Upper lobe of right lung (tissue), 1 donor: Measurements from ENCODE around the gene AMIGO3. TPM values are rescaled to one million over a fixed set of nuclear protein-coding genes. Genes with fewer than 3 reads are reported as not detected.

Experiments used
- ATAC-seq: fragments of 200-7000 bp; cut with Tn5 transposase; one replicate; pipeline ENCODE4 v1.9.1; 2020; ENCODE audit warnings: mild to moderate bottlenecking, moderate library complexity
- DNase-seq: peaks from one replicate; pipeline ENCODE4 v3.0.0-alpha.2; 2020
- H3K27ac ChIP-seq: fragments of 200-600 bp; one replicate; pipeline ENCODE4 v1.8.0; 2022
- H3K27me3 ChIP-seq: fragments of 200-600 bp; one replicate; pipeline ENCODE4 v1.8.0; 2022; ENCODE audit warnings: mild to moderate bottlenecking
- H3K36me3 ChIP-seq: fragments of 200-600 bp; one replicate; pipeline ENCODE4 v1.8.0; 2022
- H3K4me1 ChIP-seq: fragments of 200-600 bp; one replicate; pipeline ENCODE4 v1.8.0; 2022
- H3K4me3 ChIP-seq: fragments of 200-600 bp; one replicate; pipeline ENCODE4 v1.8.0; 2022; ENCODE audit warnings: mild to moderate bottlenecking
- H3K9me3 ChIP-seq: fragments of 200-600 bp; one replicate; pipeline ENCODE4 v1.8.0; 2022
- intact Hi-C: fragments of 100-400 bp; cut with DNase I; formaldehyde crosslinking; loops from one replicate; pipeline ENCODE4 v1.11.0; 2022
- total RNA-seq: library from RNA; stranded (reverse); fragmentation: NEBNext Ultra II Directional; extraction: Animal tissue kit (Norgen Biotek cat#: 25700); gene quantifications from one replicate; pipeline ENCODE4 v1.2.1, GENCODE V29; 2021
- TF ChIP-seq, protein P1 (sequence below): fragments of 200-600 bp; IDR thresholded peaks from one replicate; pipeline ENCODE4 v1.8.0; 2022; ENCODE audit warnings: antibody characterized with exemption
- donor health status: DM: no; HTN: yes; CAD: no; lungs with severe emphysema.

Gene AMIGO3
- total RNA-seq, 1 donor from 2014 or later, result 0.26 TPM

GRCh38 chr3:49723628-49724551, 4.4 kb upstream of the AMIGO3 start, which contains the start of gene GMPPB:
Gene GMPPB (minus strand): TSS chr3:49723951. CDS start chr3:49723726, 225 bp downstream.
- TF ChIP-seq, protein P1, sequence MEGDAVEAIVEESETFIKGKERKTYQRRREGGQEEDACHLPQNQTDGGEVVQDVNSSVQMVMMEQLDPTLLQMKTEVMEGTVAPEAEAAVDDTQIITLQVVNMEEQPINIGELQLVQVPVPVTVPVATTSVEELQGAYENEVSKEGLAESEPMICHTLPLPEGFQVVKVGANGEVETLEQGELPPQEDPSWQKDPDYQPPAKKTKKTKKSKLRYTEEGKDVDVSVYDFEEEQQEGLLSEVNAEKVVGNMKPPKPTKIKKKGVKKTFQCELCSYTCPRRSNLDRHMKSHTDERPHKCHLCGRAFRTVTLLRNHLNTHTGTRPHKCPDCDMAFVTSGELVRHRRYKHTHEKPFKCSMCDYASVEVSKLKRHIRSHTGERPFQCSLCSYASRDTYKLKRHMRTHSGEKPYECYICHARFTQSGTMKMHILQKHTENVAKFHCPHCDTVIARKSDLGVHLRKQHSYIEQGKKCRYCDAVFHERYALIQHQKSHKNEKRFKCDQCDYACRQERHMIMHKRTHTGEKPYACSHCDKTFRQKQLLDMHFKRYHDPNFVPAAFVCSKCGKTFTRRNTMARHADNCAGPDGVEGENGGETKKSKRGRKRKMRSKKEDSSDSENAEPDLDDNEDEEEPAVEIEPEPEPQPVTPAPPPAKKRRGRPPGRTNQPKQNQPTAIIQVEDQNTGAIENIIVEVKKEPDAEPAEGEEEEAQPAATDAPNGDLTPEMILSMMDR, result no peak
- no peaks in the 10 kb centered on the region for H3K9me3 ChIP-seq
- peaks cover 23% of the 10 kb centered on the region for H3K4me1 ChIP-seq
- peaks cover 36% of the 10 kb centered on the region for H3K36me3 ChIP-seq
- DNase-seq (peak; percentile 99), ATAC-seq (peak; percentile 93)
- no peaks in the 10 kb centered on the region for H3K27me3 ChIP-seq
- intact Hi-C loops, result no loop called here
- peak within 1 kb of the TSS; percentile 99 for H3K27ac ChIP-seq
- peak within 1 kb of the TSS; percentile 99 for H3K4me3 ChIP-seq

DNA sequence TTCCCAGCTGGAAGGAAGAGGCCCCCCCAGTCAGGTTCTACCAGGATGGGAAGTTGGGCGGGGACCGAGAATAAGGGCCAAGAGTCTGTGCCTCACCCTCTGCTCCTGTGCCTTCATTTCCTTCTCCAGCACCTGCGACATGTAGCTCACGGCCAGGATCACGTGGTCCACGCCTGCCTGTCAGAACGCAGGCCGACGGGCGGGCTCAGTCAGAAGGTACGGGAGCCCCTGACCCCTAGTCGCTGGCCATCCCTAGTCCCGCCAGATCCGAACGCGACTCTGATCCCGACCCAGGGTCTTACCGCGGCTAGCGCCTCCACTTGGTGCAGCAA, 3.8 kb upstream of the AMIGO3 start:
- DNase-seq (peak; percentile 88), ATAC-seq (peak; percentile 22)
- intact Hi-C loops, result no loop called here
- Histone ChIP-seq H3K9me3 (no peaks in the 10 kb centered on the region), H3K4me1 (peaks cover 28% of the 10 kb centered on the region), H3K36me3 (peaks cover 36% of the 10 kb centered on the region), H3K4me3 (peak overlapping the region; percentile 99), H3K27me3 (no peaks in the 10 kb centered on the region), H3K27ac (peak overlapping the region; percentile 99)
- TF ChIP-seq, protein P1, result no peak

GRCh38 chr3:49722896-49723295, 3.4 kb upstream of the AMIGO3 start:
- no peak for ATAC-seq
- H3K9me3 ChIP-seq, result no peaks in the 10 kb centered on the region

GRCh38 chr3:49721896-49722781, 2.7 kb upstream of the AMIGO3 start:
- Histone ChIP-seq H3K4me1 (peaks cover 28% of the 10 kb centered on the region), H3K27me3 (no peaks in the 10 kb centered on the region), H3K9me3 (no peaks in the 10 kb centered on the region), H3K4me3 (peak overlapping the region; percentile 99), H3K36me3 (peaks cover 26% of the 10 kb centered on the region), H3K27ac (peak overlapping the region; percentile 99)
- TF ChIP-seq, protein P1, result no peak
- no peak for ATAC-seq
- intact Hi-C loops, result no loop called here
- DNase-seq, result peak; percentile 67

More at GRCh38 chr3:49722896-49723295, 3.4 kb upstream of the AMIGO3 start:
- H3K4me3 ChIP-seq, result peak overlapping the region; percentile 99
- intact Hi-C loops, result no loop called here
- H3K27ac ChIP-seq, result peak overlapping the region; percentile 99
- H3K36me3 ChIP-seq, result peaks cover 34% of the 10 kb centered on the region
- H3K27me3 ChIP-seq, result no peaks in the 10 kb centered on the region
- peaks cover 28% of the 10 kb centered on the region for H3K4me1 ChIP-seq
- peak; percentile 63 for DNase-seq
- TF ChIP-seq, protein P1, result no peak

- no peaks in the 10 kb centered on the region for H3K27me3 ChIP-seq
- TF ChIP-seq, protein P1, result no peak
- no peak for DNase-seq
- intact Hi-C loops, result no loop called here
- no peak for ATAC-seq
- peaks cover 28% of the 10 kb centered on the region for H3K4me1 ChIP-seq
- no peak overlapping the region for H3K4me3 ChIP-seq
- peaks cover 20% of the 10 kb centered on the region for H3K36me3 ChIP-seq
- H3K27ac ChIP-seq, result no peak overlapping the region
- no peaks in the 10 kb centered on the region for H3K9me3 ChIP-seq
Observed at GRCh38 chr3:49721596-49721895, 2.1 kb upstream of the AMIGO3 start.
